H1 (cell line): ENCODE data around the gene AP2A1. TPM values are rescaled to one million over a fixed set of nuclear protein-coding genes. Genes with fewer than 3 reads are reported as not detected.

Experiments used
- ATF2 ChIP-seq: IDR thresholded peaks from 2 replicates; pipeline ENCODE4 v1.6.1; 2012; ENCODE audit warnings: low read length, inconsistent platforms
- CHD2 ChIP-seq: IDR thresholded peaks from 2 replicates; pipeline ENCODE4 v1.6.1; 2012; ENCODE audit warnings: low read length, improper control_type of control experiment
- SP2 ChIP-seq: IDR thresholded peaks from 2 replicates; pipeline ENCODE4 v1.6.1; 2012; ENCODE audit warnings: mild to moderate bottlenecking, low read length, inconsistent platforms
- SUZ12 ChIP-seq: fragments of 200-600 bp; sonication (generic); IDR thresholded peaks from 2 replicates; pipeline ENCODE4 v1.6.1; 2012; ENCODE audit warnings: mild to moderate bottlenecking, inconsistent platforms, low read length, moderate library complexity, mixed read lengths
- USF2 ChIP-seq: IDR thresholded peaks from 2 replicates; pipeline ENCODE4 v1.6.1; 2011; ENCODE audit warnings: low read length, improper control_type of control experiment
- polyA plus RNA-seq, 7 experiments: library from polyadenylated mRNA; depleted of rRNA in 3 of 7; stranded (reverse) in 5 of 7; unstranded in 2 of 7; fragments of >200 nt in 5 of 7; fragments of 200-250 nt in 2 of 7; gene quantifications; 1 replicate in 5 of 7; 2 replicates in 1 of 7; 4 replicates in 1 of 7; pipeline versions ENCODE4 v1.2.1 to v1.2.3, GENCODE V29; 2011 to 2013; ENCODE audit warnings: missing spikeins in 2 of 7, mixed read lengths in 2 of 7
- total RNA-seq: library from RNA; stranded (reverse); fragmentation: NEBNext Ultra II Directional; extraction: Animal tissue kit (Norgen Biotek cat#: 25700); gene quantifications from 2 replicates; pipeline ENCODE4 v1.2.1, GENCODE V29; 2021

The AP2A1 gene
- total and polyA plus RNA-seq, 2 of the 8 experiments (the other 6 are each of a cell fraction or from before 2014, with no cell fraction given): 105 to 106 TPM

- TF ChIP-seq ATF2 (no peak), SUZ12 (no peak), SP2 (no peak), CHD2 (no peak), USF2 (no peak)
These were observed 26.2 kb downstream of the AP2A1 start (continued) for GRCh38 chr19:49792829-49793560.
